GM18507 (cell line): ENCODE data around the gene LIMS3.
"Not testable (repeated sequence)": the region's sequence is repeated elsewhere in the genome, so short reads cannot be mapped to it uniquely, and the experiment has no call there.

Source experiments
- DNase-seq: peaks from one replicate; pipeline ENCODE4 v3.0.0; 2011; ENCODE audit warnings: low read depth; ENCODE audit not compliant: insufficient read length; ENCODE audit errors: extremely low spot score
- FAIRE-seq: peaks from 2 replicates; lab custom pipeline; 2011; peaks lifted over from hg19 to GRCh38; lab: Jason Lieb, UNC

The LIMS3 gene

DNA sequence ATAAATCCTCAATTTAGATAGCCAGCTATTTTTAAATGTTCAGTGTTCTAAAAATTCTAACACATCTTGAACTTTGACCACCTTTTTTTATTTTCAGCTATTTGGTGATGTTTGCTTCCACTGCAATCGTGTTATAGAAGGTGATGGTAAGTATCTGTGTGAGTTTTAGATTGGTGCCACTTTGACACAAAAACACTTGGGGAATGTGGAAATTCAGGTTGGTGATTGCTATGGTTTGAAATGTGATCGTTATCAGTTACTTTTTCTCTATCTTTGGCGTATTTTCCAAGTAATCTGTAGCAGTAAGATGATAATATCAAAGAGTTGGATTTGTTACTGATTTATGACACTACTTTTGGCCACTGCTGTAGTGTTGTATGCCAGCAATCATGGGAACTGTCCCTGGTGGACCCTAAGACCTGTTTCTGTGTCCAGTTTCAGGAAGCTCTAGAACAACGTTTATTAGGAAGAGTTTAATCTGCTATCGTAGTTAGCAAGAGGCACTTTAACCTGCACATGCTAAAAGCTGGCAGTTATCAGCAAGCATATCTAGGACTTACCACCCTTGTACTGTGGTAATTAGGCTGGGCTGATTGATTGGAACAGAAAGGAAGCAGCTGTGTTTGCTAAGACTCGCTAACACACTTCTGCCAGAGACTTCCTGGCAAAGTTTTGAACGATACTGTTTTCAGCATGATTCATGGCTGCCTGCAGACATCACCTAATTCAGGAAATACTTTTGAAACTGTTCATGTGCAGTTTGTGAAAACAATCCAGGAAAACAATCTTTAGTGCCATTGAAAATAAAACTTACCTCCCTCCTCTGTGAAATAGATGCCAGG lies 23.3 kb downstream of the LIMS3 start:
- not testable (repeated sequence) for DNase-seq, FAIRE-seq

DNA sequence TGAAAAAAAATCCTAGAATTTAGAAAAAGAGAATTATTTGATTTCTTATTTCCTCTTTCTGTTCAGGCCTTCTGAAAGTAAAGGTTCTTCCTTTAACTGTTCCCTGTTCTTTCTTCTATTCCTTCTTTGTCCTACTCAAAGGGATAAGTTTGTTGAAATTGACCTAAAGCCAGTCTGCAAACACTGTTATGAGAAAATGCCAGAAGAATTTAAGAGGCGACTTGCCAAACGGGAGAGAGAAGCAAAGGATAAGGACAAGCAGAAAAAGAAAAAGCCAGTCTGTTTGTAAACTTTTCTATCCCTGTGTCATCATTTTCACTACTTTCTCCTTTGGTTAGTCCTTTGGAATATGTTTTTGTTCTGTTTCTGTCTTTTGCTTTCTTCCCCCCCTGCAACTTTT lies 26.0 kb downstream of the LIMS3 start:
- FAIRE-seq, result not testable (repeated sequence)

DNA sequence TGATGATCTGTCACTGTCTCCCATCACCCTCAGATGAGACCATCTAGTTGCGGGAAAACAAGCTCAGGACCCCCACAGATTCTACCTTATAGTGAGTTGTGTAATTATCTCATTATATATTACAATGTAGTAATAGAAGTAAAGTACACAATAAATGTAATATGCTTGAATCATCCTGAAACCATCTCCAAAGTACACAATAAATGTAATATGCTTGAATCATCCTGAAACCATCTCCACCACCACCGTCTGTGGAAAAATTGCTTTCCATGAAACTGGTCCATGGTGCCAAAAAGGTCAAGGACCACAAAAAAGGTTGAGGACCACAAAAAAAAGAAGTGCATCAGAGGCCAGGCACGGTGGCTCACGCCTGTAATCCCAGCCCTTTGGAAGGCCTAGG lies 29.3 kb downstream of the LIMS3 start:
- FAIRE-seq, DNase-seq: not testable (repeated sequence)

More for the DNA sequence above, 26.0 kb downstream of the LIMS3 start:
- not testable (repeated sequence) for DNase-seq

DNA sequence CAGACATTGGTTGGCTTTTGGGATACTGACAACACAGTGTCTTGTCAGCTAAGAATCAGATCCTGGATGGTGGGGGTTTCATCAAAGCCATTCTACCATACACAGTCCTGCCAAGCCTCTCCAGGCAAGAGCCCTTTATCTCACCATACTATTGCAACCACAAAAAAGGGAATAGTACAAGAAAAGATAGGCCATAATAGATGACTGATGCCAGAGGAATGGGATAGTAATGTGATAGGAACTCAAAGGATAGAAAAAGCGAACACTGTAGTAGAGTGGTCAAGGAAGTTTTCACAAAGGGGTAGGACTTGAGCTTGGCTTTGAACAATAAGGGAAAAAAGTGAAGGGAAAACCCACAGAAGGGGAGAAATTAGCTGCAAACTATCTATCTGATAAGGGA lies 30.7 kb downstream of the LIMS3 start:
- not testable (repeated sequence) for DNase-seq, FAIRE-seq

DNA sequence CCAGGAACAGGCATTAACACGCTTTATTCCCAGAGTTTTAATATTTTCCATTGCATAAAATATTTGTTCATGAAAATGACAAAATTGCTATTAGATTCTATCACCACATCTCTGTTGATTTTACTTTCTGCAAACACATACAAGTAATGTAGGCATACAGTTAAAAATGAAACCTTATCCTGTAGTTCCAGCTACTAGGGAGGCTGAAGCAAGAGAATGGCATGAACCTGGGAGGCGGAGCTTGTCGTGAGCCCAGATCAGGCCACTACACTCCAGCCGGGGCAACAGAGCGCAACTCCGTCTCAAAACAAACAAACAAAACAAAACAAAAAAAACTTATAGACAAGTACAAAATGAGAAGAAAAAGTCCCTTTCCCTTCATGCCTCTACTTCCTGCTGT lies 38.0 kb downstream of the LIMS3 start:
- DNase-seq, FAIRE-seq: not testable (repeated sequence)

DNA sequence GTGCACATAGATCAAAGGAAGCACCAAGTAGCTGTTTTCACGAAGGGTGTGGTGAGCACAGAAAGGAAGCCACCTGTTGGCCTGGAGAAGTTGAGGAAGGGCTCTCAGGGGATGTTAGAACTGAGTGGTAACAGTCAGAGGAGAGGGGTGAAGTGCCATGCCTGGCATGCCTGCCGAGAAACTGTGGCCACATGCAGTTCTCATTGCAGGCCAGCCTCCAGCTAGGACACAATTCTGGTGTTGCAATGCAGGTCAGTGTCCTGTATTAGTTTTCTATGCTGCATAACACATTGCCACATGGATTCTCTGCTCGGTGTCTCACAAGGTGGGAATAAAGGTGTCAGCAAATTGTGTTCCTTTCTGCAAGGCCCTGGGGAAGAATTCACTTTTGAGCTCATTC lies 46.9 kb downstream of the LIMS3 start:
- DNase-seq, FAIRE-seq: not testable (repeated sequence)

DNA sequence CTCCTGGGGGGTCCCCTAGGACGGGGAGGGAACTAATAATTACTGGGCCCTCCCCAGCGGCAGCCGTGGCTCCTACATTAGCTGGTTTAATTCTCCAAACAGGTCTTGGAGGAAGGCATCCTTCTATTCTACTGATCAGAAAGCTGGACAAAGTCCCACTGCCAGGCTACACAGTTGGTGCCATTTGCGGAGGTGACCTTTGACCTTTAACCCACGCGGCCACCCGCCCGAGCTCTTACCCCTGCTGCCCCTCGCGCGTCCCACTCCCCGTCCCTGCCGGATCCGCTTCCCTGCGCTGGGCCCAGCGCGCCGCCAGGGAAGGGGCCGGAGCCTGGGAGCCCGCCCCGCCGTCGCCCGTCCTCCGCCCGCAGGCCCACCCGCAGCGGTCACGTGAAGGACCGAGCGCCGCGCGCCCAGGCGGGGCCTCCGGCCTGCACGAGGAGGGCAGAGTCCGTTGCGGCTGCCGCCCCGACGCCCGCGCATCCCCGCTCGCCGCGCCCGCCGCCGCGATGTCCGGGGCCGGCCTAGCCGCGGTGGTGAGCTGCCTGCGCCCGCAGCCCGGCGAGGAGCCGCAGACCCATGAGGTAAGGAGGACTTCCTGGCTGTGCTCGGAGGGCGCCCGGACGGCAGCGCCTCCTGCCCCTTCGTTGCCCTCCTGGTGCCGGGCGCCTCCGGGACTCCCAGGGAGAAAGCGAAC lies 48.9 kb downstream of the LIMS3 start:
- DNase-seq, FAIRE-seq: not testable (repeated sequence)

DNA sequence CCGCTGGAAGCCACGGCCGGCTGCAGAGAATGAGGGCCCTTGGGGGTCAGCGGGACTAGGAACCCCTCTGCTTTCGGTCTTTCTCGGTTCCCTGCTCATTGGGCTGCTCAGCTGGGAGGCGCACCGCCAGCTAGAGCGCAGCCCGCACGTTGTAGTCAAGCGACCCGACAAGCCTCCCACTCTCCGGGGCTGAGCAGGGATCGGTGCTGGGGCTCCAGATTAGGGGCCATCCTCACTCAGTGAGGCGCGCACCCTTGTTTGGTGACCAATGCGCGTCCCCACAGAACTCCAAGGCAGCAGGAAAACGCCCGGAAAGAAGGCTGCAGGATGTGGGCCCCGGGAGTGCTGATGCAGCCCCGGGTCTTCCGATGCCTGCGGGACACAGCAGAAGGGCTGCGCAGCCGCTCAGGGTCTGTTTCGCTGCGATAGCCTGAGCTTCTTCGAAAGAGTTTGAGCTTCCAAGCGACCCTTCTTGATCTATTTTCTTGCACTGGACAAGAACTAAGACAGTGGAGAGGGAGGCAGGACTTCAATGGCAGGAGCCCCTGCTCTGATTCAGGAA lies 49.6 kb downstream of the LIMS3 start:
- FAIRE-seq, result not testable (repeated sequence)

DNA sequence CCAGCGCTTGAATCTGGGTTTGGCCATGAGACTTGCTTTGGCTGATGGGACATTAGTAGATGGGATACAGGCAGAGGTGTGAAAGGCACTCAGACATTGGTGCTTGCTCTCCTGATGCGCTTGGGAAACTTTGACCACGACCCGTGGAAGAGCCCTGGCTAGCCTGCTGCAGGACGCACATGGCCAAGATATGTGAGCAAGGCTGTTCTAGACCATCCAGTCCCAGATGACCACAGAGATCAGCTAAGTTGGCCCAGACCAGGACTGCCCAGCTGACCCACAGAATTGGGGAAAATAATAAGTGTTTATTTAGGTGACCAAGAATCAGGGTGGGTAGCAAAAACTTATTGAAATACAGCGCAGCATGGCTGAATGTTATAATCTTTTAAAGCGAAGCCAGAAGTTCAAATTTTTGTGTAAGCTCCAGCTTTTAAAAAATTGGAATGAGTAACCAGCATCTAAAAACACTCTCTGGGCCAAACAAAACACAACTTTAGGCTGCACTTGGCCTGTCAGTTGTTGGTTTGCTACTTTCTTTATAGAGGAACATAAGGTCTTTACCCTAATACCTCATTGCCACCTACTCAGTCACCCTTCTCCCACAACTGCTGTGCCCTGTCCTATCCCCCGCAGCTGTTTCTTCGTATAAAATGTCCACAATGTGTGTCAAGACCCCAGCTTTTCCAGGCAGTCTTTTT lies 51.8 kb downstream of the LIMS3 start:
- DNase-seq, FAIRE-seq: not testable (repeated sequence)

More for the DNA sequence above, 49.6 kb downstream of the LIMS3 start:
- not testable (repeated sequence) for DNase-seq

DNA sequence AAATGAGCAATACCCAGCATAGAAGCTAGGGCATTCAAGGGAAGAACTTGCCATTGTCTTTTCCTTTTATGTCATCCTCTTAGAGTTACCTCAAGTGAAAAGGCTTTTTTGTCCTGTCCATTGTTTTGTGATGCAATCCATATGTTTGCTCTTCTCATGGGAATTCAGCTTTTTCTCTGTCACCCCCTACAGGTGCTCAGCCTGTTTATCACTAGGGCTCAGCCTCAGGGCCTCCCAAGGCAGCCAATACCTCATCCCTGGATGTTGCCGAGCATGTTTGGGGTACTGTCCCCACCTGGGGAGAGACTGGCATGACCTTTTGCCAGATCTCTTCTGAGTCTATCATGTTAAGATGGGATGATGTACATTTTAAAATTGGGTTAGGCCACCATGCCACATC lies 65.5 kb downstream of the LIMS3 start:
- DNase-seq, FAIRE-seq: not testable (repeated sequence)

DNA sequence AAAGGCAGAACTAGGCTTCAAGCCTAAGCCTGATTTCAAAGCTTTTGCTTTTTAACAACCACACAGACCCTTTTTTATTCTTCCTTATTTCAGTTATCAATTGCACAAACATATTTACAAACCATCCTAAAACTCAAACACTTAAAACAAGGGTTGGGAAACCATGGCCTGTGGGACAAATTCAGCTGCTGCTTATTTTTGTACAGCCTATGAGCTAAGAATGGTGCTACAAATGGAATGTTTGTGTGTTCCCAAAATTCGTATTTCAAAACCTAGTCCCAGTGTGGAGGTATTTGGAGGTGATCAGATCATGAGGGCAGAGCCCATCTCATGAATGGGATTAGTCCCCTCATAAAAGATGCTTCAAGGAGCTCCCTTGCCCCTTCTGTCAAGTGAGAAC lies 67.0 kb downstream of the LIMS3 start:
- not testable (repeated sequence) for FAIRE-seq, DNase-seq

DNA sequence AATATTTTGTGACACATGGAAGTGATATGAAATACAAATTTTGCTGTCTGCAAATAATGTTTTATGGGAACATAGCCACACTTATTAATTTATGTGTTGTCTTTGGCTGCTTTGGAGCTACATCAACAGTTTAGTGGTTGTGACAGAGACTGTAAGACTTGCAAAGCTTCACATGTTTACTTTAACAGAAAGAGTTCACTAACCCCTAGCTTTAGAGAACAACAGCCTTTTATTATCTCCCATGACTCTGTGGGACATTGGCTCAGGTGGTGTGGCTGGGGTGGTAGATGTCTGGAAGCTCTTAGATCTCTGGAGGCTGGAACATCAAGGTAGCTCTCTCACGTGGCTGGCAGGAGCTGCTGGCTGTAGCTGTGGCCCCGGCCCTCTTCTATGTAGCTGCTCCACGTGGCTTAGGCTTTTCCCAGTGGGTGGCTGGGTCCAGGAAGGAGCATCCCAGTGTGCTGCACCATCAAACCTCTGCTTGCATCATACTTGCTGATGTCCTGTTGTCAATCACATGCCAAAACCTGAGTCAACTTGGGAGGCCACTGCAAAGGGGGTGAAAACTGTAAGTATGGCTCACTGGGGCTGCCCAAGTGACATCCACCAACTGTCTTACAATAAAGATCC lies 67.7 kb downstream of the LIMS3 start:
- not testable (repeated sequence) for FAIRE-seq

DNA sequence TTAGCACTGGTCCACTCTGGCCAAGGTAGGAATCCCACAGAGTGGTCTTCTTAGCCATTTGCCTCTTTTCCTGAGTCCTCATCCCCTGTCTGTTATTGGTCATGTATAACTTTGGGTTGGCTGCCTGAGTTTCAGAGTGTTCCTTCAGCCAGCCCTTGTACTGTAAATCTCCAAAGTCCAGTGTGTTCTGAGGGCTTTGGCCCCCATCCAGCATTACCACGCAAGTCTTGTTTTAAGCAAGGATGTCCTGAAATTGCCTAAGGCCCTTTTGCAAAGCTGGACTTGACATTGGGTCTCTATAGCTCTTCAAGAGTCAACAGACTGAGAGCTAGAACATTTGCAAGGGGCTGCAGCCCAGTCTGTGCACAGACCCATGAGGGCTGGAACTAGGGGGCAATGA lies 68.4 kb downstream of the LIMS3 start:
- FAIRE-seq, DNase-seq: not testable (repeated sequence)

More for the DNA sequence above, 67.7 kb downstream of the LIMS3 start:
- DNase-seq, result not testable (repeated sequence)

DNA sequence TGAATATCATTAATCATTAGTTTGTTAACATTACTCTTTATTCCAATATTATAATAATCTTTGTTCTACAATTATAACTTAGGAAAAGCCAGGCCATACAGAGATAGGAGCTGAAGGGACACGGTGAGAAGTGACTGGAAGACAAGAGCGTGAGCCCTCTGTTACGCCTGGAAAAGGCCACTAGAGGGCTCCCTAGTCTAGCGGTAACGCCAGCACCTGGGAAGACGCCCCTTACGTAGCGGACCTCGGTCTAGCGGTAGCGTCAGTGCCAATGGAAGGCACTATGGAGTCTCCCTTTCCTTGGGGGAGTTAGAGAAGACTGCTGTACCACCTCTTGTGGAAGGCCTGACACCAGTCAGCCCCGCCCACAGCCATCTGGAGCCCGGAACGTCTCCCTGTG lies 71.4 kb downstream of the LIMS3 start:
- FAIRE-seq, DNase-seq: not testable (repeated sequence)

DNA sequence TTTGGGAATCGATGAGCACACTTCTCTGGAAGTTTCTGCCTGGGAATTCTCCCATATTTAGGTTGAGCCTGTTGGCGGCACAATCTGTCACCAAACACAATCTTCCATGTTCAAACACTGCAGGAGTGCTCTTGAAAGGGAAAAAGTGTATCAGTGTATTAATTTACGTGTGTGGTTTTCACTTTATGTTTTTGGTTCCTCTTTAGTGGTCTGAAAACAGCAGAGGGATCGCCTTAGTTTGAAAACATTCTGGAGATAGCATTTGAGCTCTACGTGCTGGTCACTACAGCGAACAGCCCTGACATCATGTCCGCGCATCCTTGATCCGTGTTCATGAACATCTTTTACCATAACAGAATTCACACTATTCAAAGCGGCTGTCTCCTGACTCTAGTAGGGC lies 73.2 kb downstream of the LIMS3 start:
- not testable (repeated sequence) for DNase-seq, FAIRE-seq
